Bone marrow (tissue), 2 donors: ENCODE data around the gene PCDHGB2.
A peak's percentile ranks its signal among the peaks of the same experiment; 100 is the strongest.
"Not testable (repeated sequence)": the region's sequence is repeated elsewhere in the genome, so short reads cannot be mapped to it uniquely, and the experiment has no call there.

Experiments
- DNase-seq, 2 donors: peaks; one replicate each; lab custom pipeline; 2025; lab: John Stamatoyannopoulos, UW

PCDHGB2 gene

GRCh38 chr5:141359790-141360426 is at the start of gene PCDHGB2:
PCDHGB2 (plus strand) TSS chr5:141359994; CDS start chr5:141360136, 142 bp downstream.
- DNase-seq = peak in 1 of 2 donors; percentile 78

GRCh38 chr5:141313711-141314110 is 46.1 kb upstream of the PCDHGB2 start:
- no peak for DNase-seq

DNA sequence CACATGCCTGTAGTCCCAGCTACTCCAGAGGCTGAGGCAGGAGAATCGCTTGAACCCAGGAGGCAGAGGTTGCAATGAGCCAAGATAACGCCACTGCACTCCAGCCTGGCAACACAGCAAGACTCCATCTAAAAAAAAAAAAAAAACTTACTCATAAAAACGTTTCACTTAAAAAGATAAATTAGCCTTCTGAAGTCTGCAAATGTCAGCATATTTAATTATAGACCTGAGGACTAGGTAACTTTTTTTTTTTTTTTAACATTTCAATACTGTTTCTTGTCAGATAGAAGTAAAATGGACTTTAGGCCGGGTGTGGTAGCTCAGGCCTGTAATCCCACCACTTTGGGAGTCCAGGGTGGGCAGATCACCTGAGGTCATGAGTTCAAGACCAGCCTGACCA is 42.8 kb upstream of the PCDHGB2 start:
- not testable (repeated sequence) for DNase-seq

DNA sequence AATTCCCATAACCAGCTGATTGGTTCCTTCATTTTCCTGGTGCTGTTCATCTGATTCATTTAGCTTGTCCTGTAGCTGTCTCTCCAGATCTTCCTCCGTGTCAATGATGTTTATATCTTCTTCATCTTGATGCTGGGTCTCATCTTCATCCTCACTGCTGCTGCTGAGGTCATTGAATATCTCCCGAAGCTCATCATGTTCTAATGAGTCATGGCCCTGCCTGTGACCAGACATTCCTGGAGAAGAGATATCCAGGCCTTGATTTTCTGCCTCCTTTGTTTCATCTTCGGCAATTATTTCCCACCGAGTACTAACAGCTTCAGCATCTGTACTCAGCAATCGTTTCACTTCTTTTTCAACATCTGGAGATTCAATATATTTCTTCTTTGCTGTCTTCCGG is 40.6 kb upstream of the PCDHGB2 start:
- no peak for DNase-seq

- DNase-seq = no peak
Measured at GRCh38 chr5:141319699-141320098, 40.1 kb upstream of the PCDHGB2 start.

GRCh38 chr5:141320225-141321169 is 39.3 kb upstream of the PCDHGB2 start, which contains the start of gene TAF7:
TAF7 (minus strand) TSS chr5:141320784; CDS start chr5:141320044, 740 bp downstream.
- peak; percentile 92 to 96 for DNase-seq

DNA sequence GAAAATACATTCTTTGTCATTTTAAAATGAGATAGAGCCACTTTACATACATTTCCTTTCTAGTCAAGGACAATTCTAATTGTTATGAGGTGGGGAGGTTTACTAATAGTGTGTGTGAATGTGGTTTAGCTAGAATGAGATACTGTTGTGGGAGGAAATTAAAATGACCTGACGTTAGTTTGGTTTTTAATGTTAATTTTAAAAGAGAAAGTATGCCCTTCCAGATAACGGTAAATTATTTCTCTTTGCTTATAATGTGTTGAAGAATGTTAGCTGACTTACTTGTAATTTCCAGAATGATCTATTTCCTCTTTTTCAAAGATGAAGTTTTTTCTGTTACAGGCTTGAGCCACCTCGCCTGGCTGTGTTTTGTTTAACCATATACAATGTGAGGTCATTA is 37.5 kb upstream of the PCDHGB2 start:
- no peak for DNase-seq

DNA sequence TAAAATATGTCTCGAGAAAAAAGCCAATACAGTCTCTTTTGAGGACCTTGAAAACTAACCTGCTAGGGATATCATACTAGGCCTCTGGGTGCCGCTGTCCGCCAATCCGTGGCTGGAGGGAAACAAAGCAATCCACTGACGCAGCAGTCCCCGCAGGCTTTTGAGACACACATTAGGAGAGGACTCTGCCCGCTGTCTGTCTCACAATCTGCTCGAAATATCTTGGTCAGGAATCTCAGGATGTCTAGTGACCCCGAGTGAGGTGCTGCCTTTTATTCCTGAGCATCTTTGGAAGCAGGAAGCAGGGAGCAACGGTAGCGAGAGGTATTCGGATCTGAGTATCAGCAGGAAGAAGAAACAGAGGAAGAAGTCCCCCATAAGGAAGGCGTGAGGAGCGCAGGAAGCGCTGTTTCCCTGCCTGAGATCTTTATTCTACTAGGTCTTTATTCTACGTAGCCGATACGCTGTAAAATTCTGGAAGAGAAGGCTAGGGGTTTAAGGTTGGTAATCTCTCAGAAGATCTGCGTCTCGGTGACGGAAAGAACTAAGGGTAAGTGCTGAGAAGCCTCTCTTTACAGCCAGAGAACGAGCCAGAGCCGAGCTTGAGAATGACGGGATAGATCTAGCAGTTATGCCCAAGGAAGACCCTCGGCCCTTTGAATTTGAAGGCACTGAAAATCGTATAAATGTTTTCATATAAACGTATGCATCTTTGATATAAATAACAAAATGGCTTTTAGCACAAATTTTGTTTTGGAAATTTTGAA is 33.5 kb upstream of the PCDHGB2 start:
- DNase-seq = peak in 1 of 2 donors; percentile 65

GRCh38 chr5:141328231-141328630 is 31.6 kb upstream of the PCDHGB2 start:
- no peak for DNase-seq

DNA sequence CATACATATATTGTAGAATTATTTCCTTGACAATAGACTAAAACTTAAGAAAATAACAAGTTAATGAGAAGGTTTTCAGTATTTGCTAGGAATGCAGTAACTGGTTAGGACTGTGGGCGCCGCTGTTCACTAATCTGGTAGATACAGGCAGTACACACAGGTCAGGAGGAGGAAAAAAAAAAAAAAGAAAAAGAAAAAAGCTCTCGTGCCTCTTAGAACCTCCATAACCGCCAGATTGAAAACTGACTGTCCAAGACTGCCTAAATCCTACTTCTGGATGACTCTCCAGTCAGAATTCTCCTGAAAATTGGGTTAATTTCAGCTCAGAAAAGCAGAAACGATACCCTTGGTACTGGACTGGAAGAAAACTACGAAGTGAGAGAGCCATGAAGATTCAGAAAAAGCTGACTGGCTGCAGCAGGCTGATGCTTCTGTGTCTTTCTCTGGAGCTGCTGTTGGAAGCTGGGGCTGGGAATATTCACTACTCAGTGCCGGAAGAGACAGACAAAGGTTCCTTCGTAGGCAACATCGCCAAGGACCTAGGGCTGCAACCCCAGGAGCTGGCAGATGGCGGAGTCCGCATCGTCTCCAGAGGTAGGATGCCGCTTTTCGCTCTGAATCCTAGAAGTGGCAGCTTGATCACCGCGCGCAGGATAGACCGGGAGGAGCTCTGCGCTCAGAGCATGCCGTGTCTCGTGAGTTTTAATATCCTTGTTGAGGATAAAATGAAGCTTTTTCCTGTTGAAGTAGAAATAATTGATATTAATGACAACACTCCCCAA is 29.3 kb upstream of the PCDHGB2 start, which contains the start of gene PCDHGA1:
Gene PCDHGA1 (plus strand): TSS at position 216 of the 782 bp plus-strand sequence.
- DNase-seq = no peak

- DNase-seq = not testable (repeated sequence)
Measured at GRCh38 chr5:141332571-141332970, 27.2 kb upstream of the PCDHGB2 start.

DNA sequence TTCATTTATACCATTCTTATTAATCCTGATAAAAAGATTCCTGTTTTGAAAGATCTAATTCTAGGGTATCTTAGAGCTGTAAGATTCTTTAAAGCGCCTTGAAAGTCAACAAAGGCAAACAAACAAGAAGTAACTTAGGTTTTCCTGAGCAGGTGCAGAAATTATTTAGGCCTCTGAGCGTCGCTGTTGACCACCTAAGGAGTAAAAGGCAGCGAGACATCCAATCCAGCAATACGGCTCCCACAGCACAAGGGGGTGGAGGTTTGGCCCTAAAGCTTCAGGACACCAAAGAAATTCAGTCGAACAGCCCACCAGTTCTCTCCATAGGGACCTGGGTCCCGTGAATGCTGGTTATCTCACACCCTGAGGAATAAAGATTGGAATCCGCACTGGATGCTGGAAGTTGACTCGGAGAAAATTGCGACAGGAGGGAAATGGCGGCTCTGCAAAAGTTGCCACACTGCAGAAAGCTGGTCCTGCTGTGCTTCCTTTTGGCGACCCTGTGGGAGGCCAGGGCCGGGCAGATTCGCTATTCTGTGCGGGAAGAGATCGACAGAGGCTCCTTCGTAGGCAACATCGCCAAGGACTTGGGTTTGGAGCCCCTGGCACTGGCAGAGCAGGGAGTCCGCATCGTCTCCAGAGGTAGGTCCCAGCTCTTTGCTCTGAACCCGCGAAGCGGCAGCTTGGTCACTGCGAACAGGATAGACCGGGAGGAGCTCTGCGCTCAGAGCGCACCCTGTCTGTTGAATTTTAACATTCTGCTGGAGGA is 21.1 kb upstream of the PCDHGB2 start, which contains the start of gene PCDHGA2:
Gene PCDHGA2 (plus strand): TSS at position 223 of the 769 bp plus-strand sequence.
- no peak for DNase-seq

- not testable (repeated sequence) for DNase-seq
Measured at GRCh38 chr5:141340781-141341354, 18.9 kb upstream of the PCDHGB2 start.

GRCh38 chr5:141342773-141343172 is 17.0 kb upstream of the PCDHGB2 start:
- no peak for DNase-seq

DNA sequence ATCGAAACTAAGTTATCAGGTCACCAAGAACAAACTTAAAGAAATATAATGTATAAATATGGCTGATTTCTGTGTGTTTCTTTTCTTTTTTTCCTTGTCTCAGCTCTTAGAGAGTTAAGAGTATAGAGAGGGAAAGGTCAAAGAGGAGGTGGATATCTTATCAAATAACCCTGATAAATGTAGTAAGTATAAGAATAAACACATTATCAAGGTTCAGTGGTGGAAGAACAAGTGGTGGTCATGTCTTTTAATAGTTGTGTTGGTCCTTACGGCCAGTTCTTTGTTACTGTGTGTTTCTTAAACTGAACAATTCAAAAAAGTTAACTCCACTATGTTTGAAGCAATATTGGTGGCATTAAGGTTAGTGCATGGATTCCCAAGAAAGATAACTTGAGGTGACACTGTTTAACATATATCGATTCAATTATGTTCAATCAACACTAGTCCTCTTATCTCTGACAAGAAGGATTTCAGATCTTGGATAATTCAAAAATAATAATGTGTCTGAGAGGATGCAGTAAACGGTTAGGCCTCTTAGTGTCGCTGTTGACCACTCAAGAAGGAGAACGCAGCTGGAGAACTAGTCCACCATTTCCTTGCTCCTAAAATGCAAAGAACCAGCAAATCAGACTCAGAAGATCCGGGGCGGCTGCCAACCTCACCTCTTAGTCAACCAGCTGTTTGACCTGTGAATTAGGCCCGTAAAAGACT is 16.4 kb upstream of the PCDHGB2 start, which contains the start of gene PCDHGA3:
Gene PCDHGA3 (plus strand): TSS at position 588 of the 711 bp plus-strand sequence. CDS start 205 bp downstream, outside the sequence.
- no peak for DNase-seq

GRCh38 chr5:141343953-141344463 is 15.8 kb upstream of the PCDHGB2 start:
- no peak for DNase-seq

DNA sequence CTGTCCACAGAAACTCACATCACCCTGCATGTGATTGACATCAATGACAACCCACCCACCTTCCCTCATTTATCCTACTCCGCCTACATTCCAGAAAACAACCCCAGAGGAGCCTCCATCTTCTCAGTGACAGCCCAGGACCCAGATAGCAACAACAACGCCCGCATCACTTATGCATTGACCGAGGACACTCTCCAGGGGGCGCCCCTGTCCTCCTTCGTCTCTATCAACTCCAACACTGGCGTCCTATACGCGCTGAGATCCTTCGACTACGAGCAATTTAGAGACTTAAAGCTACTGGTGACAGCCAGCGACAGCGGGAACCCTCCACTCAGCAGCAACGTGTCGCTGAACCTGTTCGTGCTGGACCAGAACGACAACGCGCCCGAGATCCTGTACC is 14.5 kb upstream of the PCDHGB2 start:
- DNase-seq = no peak

DNA sequence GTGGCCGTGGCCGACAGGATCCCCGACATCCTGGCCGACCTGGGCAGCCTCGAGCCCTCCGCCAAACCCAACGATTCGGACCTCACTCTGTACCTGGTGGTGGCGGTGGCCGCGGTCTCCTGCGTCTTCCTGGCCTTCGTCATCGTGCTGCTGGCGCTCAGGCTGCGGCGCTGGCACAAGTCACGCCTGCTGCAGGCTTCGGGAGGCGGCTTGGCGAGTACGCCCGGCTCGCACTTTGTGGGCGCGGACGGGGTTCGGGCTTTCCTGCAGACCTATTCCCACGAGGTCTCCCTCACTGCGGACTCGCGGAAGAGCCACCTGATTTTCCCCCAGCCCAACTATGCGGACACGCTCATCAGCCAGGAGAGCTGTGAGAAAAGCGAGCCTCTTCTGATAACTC is 13.8 kb upstream of the PCDHGB2 start:
- DNase-seq = not testable (repeated sequence)
